Stomach (tissue), 4 donors: ENCODE data around the gene SYNCRIP.
"Not testable (repeated sequence)": the region's sequence is repeated elsewhere in the genome, so short reads cannot be mapped to it uniquely, and the experiment has no call there.

Experiments
- POLR2A ChIP-seq, 4 donors: fragments of 450-650 bp; IDR thresholded peaks; one replicate each; pipeline ENCODE4 v1.6.1; 2016; ENCODE audit warnings: antibody characterized with exemption in 4 of 4, control low read depth in 2 of 4, mild to moderate bottlenecking in 1 of 4, moderate library complexity in 1 of 4
- POLR2AphosphoS5 ChIP-seq, 3 donors: sonication (generic); formaldehyde crosslinking; IDR thresholded peaks; one replicate each; pipeline ENCODE4 v1.6.1; 2016; ENCODE audit warnings: antibody characterized with exemption in 3 of 3
- TF ChIP-seq, protein P1 (sequence below), 7 experiments: fragments of 450-650 bp in 4 of 7; fragments of 200-600 bp in 3 of 7; sonication (generic) in 3 of 7; IDR thresholded peaks; one replicate each; pipeline ENCODE4 v1.5.1; 2016 to 2019; ENCODE audit warnings: antibody characterized with exemption in 7 of 7, control low read depth in 2 of 7, mild to moderate bottlenecking in 1 of 7

DNA sequence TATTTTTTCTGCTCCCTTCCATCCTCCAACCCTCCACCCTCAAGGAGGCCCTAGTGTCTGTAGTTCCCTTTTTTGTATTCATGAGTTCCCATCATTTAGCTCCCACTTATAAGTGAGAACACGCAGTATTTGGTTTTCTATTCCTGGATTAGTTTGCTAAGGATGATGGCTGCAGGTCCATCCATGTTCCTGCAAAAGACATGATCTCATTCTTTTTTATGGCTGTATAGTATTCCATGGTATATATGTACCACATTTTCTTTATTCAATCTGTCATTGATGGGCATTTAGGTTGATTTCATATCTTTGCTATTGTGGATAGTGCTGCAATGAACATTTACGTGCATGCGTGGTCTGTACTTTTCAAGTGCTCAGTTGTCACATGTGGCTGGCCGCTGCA, 39.2 kb upstream of the SYNCRIP start:
- not testable (repeated sequence) for TF ChIP-seq POLR2AphosphoS5, POLR2A (IDR thresholded peaks at IDR 0.05)
- TF ChIP-seq, protein P1, sequence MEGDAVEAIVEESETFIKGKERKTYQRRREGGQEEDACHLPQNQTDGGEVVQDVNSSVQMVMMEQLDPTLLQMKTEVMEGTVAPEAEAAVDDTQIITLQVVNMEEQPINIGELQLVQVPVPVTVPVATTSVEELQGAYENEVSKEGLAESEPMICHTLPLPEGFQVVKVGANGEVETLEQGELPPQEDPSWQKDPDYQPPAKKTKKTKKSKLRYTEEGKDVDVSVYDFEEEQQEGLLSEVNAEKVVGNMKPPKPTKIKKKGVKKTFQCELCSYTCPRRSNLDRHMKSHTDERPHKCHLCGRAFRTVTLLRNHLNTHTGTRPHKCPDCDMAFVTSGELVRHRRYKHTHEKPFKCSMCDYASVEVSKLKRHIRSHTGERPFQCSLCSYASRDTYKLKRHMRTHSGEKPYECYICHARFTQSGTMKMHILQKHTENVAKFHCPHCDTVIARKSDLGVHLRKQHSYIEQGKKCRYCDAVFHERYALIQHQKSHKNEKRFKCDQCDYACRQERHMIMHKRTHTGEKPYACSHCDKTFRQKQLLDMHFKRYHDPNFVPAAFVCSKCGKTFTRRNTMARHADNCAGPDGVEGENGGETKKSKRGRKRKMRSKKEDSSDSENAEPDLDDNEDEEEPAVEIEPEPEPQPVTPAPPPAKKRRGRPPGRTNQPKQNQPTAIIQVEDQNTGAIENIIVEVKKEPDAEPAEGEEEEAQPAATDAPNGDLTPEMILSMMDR (IDR thresholded peaks at IDR 0.05) = not testable (repeated sequence)
